ENCODE results near the gene FAM118B.

GRCh38 chr11:126288237-126288636, 76.7 kb downstream of the FAM118B start:
- TF ChIP-seq CTCF (IDR thresholded peaks at IDR 0.05) = no peak
- no peak for TF ChIP-seq POLR2A (IDR thresholded peaks at IDR 0.05)
